NCI-H187 treated with DMSO at 0.1 percent for 48 hours (cell line): ENCODE data around the gene GPR183.

ENCODE experiments used
- DNase-seq: peaks from one replicate; lab custom pipeline; 2025; lab: John Stamatoyannopoulos, UW

Gene GPR183

DNA sequence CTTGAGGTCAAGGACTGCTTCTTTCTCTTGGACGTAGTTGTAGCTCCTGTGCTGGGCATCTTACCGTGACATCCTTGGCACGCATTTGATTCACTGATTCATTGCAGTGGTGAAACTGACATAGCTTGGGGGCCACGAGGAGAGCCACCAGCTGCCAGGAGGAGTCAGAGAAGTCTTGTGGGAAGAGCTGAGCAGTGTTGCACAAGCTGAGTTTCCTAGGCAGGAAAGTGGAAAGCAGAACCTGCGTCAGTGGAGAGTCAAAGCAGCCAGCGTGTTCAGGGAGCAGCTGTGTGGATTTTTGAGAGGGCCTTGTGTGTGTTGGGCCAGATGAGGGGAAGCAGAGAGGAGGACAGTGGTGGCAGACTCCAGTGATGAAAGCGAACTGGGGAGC lies 5.3 kb upstream of the GPR183 start:
- DNase-seq = no peak

DNA sequence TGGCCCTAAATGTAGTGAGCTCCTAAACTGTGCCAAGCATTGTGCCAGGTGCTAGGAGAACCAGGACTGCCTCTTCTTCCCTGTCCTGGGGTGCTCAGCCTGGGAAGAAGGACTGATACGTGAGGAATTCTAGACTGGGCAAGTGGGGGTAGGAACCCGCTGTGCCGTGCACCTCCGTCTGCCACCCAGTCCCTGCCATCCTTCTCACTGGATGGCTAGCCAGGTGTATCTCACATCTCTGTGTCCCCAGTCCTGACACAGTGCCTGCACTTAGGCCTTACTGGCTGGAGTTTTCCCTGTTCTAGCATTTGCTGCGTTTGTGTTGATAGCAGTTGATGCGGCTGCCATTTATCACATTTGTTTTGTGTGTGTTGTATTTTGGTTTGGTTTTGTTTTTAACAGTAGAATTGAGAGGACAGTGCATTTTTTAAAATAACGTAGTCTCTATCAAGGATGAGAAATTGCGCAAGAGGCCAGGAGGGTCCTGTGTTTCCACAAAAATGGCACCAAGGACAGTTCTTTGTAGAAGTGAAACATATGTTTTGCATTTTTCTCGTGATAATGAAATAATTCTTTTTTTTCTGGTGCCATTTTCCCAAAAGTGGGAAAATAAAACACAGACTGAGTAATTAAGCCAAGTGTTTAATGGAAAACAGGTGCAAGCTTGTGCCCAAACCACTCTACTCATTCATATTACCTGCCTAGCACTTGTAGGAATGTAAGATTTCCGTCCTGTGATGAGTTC lies 4.7 kb upstream of the GPR183 start:
- no peak for DNase-seq

DNA sequence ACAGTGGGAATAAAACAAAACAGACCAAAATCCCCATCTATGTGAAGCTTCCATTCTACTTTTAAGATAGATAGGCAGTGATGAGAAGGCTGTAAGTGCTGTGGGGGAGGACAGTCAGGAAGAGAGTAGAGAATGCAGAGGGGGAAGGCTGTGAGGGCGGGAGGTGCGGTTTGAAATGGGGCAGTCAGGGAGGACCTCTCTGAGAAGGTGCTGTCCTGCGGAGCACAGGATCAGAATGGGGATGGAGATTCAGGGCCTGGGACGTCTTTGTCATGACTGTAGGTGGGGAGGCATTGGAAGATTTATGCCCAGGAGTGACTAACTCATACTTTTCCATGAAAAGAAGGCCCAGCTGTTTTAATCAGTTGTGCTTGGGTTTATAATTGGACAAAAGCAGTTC lies 3.9 kb upstream of the GPR183 start:
- DNase-seq = no peak

DNA sequence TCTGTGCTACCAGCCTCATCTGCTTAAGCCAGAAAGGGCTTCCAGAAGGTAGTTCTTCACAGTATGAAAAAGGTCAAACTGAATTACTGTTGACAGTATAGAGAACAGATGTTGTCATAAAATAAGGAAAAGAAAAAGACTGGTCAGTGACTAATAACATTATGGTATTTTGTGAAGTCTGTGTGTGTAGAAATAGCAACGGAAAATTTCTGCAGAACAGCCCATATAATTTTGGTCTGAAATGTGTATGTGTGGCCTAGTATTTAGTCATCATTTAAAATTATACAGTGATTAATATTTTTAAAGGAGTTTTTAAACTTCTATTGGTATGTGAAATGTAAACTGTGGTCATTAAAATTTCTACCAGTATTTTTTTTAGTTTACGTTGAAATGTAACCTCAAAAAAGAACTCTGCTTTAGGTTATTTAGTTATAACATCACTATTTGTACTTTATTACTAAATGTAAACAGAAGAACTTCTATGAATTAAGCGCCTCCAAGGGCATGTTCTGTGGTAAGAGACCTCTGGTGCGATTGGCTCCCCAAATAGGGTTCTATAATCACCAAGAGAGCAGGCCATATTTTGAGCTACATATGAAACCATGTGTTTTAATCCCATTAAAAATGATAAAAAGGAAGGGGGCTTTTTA lies 3.3 kb upstream of the GPR183 start:
- DNase-seq = no peak

DNA sequence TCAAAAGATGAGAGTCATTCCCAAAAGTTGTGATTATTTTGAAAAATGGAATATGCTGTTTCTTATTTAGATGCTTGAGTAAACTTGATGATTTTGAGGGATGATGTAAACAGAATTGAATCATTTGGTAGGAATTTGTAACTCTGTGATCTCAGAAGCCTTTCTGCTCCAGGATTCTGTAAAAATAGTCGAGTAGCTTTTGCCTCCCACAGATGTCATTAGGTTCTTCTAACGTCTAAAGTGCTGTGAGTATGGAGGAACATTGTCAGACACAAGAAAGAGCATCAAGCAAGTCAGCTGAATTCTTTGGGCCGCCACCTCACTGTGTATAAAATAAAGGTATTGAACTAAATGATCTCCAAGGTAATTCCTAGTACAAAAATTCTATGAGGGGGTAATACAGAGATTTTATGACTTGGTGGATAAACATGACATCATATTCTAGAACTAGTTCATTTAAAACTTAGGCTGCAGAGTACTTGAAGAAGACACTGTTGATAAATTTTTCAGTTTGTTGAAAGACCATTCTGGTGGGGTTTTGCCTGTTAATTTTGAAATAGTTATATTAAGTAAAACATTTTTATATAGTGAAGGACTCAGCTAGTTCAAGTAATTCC lies 1.4 kb upstream of the GPR183 start:
- no peak for DNase-seq

DNA sequence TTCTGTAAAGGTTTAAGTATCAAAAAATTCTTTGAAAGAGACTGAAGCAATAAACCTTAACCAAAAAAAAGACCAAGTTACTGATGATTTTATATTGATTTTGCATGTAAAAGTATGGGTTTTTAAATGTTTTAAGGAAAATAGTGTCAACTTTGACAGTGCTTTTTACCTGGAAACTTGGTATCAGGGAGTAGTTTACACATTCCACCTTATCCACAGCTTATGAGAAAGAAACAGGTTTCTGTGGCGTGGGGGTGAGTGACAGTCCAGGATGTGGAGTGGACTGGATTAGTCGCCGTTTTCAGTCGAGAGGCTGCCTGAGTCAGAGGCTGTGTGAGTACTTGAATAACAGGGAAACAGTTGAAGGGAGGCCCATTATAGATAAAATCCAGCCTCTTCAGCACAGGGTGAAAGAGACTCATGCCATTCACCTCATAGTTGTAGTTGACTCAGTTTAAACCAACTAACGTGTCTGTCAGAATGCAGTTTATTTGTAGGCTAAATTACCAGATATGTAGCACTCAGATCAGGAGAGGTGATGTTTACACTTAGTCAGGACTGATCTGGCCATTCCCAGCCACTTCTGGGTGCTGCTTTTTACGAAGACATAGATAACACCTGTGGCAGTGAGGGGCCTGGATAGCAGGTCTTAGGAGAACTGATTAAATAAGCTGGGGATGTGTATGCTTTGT lies 595 bp upstream of the GPR183 start:
- DNase-seq = no peak

DNA sequence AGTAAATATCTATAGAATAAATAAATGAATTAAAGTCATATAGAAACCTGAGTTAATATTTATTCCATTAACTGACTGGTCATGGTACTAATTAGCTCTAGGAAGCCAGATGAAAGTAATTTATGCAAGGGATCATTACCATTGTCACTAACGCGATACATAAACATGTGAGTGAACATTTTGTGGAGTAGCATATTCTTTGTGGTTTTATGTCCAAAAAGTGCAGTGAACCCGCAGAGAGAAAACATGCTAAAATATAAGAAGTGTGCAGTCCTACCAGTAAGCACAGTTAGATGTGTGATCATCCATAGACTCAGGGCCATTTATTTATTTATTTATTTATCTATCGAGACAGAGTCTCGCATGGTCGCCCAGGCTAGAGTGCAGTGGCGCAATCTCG lies 1.6 kb downstream of the GPR183 start:
- DNase-seq = no peak

DNA sequence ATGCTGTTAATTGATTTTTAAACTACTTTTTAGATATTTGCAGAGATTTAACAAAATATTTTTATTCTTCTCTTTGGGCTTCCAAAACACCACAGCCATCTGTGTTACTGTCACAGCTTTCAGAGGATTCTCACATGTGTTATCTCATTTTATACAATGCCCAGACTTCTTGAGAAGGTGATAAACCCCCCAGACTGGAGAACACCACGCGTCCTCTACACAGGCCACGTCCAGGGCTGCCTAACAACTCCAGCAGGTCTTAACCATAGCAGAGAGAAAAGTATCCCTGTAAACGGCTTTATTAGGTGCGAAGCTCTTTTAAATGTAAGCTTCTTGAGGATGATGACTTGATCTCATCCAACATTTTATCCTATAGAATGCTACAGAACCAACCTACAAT lies 2.0 kb downstream of the GPR183 start:
- DNase-seq = no peak

DNA sequence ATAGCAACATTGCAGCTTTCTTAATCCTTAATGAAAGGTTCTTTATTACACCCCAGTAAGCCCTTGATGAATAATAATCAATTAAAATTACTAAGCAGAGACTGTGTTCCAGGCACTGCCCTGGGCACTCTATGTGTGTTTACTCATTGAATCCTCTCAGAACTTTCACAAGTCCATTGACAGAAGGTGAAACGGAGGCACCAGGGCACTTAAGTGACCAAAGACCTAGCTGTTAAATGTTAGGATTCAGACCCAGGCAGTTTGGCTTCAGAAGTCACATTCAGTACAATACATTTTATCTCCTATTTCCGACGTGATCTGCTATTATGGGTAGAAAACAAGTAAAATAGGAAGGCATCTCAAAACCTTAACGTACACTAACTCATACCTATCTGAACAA lies 2.7 kb downstream of the GPR183 start:
- no peak for DNase-seq

DNA sequence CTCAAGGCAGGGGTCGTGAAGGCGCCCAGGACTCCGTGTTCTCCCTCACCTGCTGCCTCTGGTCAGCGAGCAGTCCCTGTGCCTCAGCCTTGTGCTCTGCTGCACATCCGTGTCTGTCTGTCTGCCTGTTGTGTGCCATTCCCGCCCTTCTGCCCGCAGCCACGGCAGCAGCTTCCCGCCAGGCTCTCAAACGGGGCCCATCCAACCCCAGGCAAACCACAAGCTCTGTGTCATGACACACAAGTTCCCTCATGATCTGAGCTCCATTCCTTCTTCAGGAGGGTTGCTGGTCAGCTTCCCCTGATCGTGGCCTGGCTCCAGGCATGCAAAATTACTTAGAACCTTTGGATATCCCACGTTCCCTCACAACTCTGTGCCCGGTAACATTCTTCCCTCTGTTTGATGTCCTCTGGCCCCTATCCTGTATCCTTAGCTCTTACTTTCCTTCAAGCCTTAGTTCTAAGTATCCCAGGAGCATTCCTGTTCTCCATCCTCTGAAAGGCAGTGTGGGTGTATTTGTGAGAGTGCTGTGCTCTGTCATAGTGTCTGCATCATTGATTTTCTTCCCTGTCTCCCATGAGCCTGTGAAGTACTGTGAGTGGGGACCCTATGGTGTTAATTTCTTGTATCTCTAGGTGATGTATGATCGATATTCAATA lies 3.2 kb downstream of the GPR183 start:
- DNase-seq = no peak

DNA sequence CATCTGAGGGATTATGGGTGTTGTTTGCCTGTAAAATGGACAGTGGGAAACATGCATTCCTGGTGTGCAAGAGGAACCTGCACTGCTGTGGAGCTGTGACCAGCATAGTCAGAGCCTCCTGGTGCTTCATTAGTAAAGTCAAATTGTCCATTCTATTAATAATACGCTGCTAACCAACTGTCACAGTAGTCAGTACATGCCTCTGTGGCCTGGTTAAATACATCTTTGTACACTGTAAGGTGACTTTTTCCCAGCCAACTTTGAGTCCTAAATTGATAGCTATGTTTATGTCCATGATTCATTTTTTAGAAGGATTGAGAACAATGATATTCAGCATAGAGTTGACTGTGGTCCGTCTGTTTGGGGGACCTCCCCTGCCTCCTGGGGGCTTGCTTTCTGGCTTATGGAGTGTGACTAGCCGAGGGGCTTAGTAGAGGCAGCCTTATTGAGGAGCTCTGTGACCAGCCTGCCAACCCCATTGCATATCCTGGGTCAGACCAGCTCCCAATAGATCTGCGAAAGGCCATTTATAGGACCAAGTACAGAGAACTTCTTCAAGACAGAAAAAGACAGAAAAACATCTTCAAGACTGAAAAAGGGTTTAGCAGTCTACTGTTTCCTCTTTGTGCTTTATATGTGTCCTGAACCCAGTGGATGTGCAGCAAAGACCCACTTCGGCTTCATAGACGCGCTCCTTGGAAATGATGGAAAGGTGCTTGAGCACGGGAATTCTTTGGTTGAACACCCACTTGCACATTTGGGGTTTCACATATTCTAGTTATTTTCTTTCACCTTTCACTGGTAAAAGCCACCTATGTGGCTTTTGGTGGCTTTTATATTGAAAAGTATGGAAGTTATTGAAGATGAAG lies 4.3 kb downstream of the GPR183 start:
- no peak for DNase-seq

DNA sequence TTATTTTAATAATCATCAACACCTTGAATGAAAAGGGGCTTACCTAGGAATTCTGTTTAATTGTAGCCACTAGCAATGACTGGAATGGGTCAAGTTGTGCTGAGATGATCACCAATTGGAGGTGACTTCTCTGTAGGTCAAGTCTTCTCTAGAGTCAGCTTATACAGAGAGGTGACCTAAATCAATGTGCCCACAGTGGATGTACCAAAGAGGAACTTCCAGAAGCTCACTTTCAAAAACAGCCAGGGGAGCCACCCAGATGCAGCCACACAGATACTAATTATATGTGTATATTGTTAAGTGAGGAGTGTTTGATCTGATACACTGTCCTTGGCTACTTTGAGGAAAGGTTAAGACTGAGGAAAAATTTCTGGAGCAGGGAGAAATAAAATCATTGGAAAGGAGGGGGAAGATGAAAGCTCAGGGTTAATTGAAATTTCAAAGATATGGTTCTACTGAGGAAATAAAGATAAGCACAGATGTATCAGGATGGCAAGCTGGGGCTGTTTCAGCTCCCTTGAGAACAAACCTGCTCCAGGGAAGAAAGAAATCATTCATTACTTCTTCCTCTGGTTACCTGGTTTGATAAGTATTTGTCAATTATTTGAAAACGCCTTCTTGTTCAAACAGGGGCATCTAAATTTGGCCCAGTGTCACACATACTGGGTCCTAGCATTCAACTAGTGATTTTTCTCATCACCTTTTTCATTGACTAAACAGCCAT lies 5.1 kb downstream of the GPR183 start:
- no peak for DNase-seq

DNA sequence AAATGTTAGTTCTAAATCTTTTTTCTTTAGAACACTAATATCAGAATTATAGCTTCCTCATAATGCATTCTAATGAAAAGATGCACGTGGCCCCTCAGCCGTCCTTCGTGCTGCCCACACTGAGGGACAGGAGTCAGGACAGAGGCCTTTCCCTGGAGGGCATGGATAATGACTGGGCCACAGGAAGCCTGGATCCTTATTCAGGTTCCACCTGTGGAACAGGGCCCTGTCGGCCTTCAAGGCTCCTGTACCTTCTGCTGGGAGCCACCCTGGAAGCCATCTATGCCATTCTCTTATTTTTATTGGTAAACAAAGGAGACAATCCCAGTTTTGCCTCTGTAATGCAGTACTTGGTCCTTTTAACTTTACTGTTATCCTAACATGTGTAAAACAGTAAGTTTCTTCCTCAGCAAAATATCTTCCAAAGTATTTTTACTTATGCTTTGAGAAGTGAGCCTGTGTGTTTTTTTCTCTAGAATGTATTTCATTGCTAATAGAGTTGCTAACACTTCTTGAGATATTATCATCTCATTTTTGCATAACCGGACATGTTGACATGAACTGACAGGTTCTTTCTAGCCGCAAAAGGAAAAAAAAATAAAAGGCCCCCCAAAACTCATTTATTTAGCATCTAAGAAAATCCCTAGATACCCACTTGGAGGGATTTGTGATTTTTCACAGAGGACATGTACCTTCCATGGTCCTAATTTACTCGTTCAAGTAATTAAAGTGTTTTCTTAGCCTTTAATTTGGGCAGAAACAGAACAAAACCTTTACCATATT lies 6.0 kb downstream of the GPR183 start:
- no peak for DNase-seq

DNA sequence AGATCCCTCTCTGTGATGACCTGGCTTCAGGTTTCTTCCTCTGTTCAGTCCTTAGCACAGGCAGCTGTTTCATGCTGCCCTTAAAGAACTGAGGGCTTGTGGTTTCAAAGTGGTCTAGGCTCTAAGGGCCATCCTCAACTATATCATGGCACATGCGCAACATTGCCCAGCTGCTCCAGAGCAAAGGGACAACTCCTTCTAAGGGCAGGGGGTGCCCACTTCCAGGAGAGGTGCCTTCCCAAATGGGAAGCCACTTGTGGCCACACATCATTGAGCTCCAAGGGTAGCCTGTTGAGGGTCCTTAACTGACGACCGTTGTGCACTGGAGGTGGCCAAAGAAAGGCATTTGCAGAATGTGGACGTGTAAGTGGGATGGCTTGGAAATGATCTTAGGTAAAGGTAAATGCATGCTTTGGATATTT lies 7.3 kb downstream of the GPR183 start:
- peak; percentile 85 for DNase-seq

DNA sequence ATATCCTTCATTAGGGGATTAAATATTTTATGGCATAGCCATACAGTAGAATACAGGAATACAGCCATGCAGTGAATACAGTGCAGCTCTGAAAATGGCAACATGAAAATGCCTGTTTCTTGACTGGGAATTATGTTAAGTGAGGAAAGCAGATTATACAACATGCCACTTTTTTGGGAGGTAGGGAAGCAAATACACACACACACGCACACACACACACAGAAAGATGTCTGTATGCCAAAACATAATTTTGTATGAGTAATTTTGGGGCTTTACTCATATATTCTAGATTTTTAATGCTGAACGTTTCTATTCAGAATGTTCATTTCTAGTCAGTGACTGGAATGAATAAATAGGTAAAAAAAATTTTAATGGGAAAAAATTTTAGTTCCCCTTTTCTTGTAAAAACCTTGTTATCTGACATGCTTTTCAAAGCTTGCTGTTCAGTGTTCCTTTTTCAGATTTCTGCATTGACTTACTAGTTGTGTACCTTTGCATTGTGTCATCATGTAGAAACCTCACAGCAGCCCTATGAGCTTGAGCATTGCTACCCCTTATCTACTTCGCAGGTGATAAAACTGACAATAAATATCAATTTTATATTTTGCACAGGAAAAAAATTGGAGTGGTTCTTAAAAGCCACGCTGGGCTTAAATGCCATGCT lies 7.8 kb downstream of the GPR183 start:
- DNase-seq = no peak

DNA sequence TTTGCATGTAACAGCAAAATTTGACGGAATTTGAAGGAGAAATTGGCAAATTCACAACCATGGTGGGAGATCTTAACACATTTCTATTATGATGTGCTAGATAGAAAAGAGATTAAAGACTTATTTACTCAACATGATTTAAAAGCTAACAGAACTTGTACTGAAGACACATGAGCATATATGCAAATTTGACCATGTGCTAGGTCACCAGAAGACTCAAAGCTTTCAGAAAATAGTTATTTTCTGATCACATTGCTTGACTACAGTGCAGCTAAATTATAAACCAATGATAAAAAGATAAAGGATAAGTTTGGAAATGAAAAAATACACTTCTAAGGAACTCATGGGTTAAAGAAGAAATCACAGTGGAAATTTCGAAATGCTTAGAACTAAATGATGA lies 9.1 kb downstream of the GPR183 start:
- no peak for DNase-seq

DNA sequence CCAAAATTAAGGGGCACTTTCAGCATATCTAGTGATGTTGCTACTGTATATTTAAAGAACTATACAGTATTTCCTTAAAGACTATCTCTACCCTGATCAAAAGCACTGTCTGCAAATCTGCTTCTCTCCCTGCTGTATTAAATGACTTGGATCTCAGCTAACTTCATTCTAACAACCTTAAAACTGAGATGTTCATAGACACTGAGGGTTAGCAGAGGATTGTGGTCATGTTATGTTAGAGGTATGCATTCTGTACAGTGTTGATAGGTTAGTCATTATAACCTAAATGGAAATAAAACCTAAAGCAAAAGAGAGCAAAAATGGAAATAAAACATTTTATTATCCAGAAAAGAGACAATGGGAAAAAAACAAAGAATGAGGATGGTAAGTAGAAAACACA lies 9.9 kb downstream of the GPR183 start:
- DNase-seq = no peak

DNA sequence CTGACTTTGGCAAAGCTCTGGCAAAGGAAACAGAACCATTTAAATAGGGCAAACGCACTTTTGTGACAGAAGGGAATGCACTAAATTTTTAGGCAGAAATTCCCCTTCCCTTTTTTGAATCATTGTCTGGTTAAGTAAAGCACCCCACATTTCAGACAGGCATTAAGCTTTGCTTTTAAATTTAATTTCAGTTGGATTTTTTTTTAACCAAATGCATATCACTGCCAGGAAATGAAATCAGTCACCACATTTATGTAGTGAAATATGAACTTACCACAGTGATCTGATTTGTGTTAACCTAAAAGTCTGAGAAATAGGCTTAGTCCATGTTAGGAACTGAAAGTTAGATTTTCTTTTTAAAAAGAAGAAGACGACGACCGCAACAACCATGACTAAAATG lies 10.8 kb downstream of the GPR183 start:
- DNase-seq = no peak

DNA sequence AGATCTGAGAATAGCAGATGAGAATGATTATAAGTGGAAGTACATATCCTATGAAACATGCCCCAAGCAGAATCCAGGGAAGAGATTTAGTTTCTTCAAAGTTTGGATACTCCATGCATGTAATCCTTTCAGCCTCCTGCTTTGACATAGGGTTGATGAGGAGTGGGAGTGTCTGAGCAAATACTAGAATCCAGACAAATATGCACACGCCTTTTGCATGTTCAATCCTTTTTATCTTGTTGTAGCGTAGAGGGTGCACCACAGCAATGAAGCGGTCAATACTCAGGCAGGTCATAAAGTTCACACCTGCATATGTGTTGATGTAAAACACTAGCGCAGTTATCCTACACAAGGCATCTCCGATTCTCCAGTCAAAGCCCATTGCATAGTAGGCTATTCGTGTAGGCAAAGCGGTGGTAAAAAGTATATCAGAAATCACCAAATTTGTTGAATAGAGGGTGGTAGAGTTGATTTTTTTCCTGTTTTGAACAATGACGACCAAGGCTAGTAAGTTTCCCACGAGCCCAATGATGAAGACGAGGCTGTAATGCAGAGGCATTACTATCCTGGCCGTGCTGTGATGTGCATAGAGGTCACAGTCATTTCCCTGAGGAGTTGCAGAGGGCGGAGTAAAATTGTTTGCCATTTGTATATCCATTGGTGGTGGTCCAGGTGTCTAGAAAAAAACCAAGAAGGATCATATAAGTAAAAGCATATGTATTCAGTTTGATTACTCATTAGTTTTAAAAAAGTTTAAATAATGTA lies 11.5 kb downstream of the GPR183 start:
- DNase-seq = no peak
